NCI-H187 (cell line): ENCODE results near the gene SLC46A3.
A peak's percentile ranks its signal among the peaks of the same experiment; 100 is the strongest.

Source experiments
- DNase-seq, 2 experiments: peaks; one replicate each; lab custom pipeline; 2025; lab: John Stamatoyannopoulos, UW

Gene SLC46A3

DNA sequence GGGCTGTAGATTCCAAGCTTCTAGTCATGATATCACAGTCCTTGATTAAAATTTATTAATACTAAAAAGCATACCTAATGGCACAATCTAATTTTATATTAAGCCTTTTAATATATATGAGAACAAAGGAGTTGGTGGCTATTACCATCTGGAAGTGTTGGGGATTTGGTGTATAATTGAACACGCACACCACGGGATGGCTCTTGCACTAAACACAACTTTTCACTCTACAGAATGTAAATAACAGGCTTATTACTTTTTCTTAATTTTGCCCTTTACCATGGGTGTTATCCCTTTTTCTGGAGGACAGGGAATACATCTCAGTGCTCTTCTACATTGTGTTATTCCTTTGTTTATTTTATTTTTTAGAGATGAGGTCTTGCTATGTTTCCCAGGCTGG lies 38.2 kb downstream of the SLC46A3 start:
- no peak for DNase-seq

DNA sequence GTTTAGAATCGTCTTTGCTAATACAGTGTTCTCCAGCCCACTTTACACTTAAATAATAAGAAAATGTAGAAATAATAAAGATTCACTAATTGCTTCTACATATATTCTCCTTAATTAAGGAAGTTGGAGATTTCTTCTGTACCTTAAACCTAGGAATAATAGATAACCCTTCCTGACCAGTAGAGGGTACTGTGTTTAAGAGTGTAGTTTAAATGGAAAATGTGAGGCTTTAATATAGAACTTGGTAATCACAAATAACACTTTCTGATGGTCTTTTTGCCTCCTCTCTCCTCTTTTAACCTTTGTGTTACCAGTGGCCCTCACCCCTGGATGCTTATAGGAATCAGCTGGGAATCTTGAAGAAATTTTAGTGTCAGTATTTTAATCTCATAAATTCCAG lies 39.1 kb downstream of the SLC46A3 start:
- DNase-seq, result no peak

DNA sequence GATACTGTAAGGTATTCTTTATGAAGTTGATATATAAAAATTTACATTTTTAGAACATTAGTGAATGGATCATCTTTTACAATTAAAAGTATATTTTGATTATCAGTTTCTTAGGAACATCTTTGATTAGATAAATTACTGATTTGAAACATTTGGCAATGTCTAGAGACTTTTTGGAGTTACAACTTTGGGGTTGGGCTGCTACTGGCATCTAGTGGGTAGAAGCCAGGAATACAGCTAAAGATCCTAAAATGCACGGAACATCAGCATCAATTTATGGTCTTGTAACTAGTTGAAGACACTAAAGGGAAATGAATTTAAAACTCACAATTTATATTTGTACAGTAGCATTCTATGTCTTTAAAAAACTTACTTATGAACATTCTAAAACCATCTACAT lies 40.0 kb downstream of the SLC46A3 start:
- no peak for DNase-seq

DNA sequence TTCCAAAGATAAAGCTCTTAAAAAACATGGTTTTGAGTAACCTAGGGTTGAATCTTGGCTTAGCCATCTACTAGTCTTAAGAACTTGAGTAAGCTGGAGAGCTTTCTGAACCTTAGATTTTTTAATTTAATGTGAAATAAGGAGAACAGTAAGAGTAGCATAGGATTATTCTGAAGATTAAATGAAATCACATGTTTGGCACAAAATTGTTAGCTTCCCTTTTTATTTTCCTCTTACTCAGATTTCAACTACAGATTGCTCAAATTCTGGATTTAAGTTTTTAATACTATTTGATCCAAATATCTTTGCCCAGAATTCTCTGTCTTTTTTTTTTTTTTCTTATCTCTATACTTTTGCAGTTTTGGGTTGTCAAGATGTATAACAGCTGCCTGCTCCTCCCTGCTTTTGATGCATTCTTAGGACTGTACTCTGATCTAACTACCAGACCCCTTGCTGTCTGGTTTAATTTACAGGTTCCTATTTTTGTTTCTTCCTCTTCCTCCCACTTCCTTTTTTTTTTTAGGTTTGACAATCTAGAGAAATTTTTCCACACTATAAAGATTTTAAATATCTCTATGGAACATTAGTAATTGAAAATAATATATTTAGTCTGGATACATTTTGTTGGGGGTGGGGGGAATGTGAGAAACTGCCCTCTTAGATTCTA lies 47.5 kb downstream of the SLC46A3 start:
- no peak for DNase-seq

DNA sequence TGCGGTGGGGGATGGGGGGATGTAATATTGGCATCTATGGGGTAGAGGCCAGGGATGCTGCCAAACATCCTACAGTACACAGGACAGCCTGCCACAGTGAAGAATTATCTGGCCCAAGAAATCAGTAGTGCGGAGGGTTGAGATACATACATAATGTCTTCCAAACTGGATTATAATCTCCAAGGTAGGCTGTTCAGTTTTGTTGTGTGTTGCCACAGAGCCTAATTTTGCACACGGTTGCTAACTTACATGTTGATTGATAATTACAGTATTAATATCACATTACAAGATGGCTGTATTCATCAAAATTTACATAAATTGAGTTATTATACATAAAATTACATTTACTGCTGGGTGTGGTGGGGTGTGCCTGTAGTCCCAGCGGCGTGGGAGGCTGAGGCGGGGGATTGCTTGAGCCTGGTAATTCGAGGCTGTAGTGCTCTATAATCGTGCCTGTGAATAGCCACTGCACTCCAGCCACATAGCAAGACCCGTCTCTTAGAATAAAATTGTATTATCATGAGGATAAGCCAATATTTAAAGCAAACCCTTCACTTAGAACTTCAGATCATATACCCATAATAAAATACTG lies 51.8 kb downstream of the SLC46A3 start:
- no peak for DNase-seq

DNA sequence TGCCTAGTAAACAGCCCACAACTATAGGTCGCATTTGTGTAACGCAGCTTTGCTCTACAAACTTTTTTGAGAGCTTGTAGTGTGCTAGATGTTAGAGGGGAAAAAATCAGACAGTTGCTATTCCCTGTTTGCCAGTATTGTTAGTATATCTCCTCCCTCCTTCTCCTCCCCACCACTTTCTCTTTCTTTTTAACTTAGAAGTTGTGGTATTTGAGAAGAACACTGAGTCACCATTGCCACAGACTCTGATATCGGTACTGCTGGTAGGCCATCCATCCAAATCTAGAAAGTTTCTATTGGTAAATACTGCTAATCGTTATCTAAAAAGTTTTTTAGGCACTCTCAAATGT lies 59.2 kb downstream of the SLC46A3 start:
- no peak for DNase-seq

DNA sequence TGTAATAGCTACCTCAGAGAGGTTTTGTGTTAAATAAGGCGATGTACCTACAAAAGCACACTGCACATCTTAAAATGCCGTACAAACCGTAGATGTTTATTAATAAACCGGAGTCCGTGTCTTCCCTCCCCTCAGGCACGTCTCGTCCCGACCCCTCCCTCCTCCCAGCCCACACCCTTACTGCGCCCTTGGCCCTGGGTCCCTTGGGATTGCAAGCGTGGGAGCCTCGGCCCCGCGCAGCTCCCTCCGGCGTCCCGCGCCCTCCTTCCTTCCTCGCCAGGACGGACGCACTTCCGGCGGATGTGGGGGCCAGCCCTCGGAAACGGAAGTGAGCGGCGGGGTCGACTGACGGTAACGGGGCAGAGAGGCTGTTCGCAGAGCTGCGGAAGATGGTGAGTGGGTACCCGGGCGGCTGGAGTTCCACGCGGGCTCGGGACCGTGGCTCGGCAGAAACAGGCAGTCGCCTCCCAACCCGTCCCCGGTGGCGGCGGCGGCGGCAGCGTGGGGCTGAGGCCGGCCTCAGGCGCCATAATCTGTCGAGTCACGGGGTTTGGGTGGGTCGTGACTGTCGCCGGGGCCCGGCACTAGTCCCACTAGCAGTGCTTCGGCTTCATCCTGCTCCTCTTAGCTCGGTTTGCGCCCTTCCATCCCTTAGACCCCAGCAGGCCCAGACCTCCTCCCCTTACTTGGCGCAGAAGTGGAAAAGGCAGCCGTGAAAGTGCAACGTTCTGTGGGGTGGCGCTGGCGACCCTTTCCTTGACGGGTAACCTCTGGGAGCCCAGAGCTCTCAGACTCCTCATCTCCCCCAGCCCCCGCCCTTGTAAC lies 59.8 kb downstream of the SLC46A3 start, which contains the start of gene POMP:
Gene POMP (plus strand): TSS at position 335 of the 825 bp plus-strand sequence. CDS start 55 bp downstream, at position 390.
- peak; percentile 43 to 82 for DNase-seq

DNA sequence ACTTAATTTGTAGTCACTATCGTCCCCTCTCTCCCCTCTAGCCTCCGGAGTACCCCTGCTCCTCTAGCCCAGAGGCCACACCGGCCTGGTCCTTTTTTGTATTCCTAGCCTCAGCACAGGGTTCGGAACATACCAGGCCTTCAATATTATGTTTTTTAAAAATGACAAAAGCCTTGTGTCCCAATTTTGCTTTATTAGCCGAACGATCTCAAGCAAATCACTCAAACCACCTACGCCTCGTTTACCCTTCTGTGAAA lies 60.3 kb downstream of the SLC46A3 start:
- DNase-seq, result peak in 1 of 2 experiments; percentile 43

DNA sequence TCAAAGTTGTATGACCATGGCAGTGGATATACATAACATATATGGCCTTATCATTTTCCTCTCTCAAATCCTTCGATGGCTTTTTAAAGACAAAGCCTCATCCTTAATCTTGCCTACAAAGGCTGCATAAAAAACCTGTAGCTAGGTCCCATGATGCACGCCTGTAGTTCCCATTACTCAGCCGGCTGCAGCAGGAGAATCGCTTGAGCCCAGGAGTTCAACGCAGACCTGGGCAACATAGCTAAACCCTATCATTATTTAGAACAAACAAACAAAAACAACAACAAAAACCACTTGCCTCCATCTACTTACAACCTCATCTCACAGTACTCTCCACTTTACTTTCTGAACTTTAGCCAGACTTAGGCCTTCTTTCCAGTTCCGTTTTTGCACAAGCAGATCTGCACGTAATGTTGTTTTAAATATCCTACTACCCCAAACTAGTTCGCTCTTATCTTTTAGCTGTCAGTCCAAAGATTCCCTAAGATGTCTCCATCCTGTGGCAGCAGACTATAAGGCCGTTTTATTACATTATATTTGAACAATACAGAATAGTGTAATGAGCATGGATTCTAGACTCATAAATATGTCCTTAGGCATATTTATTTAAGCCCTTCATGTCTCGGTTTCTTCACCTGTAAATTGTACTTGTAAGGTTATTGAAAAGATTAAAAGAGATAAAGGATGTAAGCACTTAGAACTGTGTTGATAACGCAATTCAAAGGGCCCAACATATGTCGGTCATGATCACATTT lies 60.8 kb downstream of the SLC46A3 start:
- DNase-seq, result no peak

DNA sequence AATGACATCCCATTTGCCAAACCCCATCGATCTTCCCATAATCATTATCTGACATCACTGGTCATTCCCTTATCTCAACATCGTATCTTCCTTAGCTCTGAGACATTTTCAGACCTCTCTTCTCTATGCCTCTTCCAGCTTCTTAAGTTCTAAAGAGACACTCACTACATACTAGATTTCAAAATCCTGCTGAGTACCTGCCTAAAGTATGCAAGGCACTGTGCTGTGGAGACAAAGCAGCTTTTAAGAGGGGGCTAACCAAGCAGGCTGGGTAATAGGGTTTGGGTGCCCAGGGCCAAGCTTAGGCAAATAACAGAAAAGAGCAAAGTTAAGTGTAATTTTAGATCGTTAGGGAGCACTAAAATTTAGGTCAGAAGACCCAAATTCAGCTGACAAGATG lies 63.2 kb downstream of the SLC46A3 start:
- DNase-seq, result no peak

DNA sequence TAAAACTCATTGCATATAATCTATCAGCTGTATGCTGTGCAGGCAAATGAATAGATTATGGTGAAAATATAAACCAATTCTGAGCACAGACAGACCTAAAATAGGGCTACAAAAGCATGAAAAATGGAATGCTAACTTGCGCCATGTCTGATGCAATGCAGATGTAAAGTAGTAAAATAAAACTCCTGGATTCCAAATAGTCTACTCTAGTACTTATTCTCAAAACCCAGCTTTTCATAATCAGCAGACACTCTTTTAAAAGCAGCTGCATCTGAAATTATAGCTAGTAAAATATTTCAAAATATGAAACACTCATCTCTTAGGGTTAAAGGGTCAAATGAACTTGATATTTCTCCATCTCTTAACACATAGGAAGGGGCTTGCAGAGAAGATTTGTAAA lies 64.5 kb downstream of the SLC46A3 start:
- DNase-seq, result no peak

DNA sequence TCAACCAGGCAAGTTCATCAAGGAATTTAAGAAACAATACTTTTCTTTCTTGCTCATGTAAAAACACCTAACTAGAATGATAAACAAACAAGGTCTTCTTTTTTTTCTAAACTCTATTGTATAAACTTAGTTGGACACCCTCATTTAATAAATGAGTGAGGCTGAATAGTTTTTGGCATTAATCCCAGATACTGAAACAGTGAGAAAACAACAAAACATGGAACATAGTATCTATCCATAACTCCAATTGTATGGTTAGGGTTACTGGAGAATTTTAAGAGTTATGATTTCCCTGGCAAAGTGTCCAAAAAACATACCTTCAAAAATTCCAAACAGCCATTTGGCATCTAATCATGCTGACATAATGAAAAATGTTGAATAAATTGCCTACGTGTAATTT lies 65.7 kb downstream of the SLC46A3 start:
- no peak for DNase-seq

DNA sequence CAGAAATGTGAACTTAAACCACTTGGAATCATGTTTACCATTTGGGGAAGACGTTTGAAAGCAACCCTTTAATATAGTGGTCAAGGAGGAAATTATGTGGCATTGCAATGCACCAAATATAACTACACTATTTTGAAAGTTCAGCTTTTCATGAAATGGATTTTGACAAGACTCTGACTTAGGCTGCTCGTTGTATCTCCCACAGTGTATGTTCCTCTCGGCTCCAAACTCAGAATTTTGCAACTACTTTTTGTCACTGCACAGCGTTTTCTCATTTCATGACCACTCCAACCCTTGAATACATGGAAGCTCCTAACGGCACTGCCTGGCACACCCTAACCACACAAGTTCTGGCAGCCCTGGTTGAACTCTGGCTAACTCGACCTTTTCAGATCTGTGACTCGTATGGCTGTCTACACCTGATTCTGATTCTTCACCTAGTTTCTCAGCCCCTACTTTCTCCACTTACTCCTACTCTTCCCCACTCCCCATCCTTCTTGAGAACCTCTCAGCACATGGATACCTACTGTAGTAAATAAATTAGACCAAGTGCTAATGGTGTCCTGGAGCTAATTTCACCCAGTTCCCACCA lies 66.9 kb downstream of the SLC46A3 start:
- no peak for DNase-seq

DNA sequence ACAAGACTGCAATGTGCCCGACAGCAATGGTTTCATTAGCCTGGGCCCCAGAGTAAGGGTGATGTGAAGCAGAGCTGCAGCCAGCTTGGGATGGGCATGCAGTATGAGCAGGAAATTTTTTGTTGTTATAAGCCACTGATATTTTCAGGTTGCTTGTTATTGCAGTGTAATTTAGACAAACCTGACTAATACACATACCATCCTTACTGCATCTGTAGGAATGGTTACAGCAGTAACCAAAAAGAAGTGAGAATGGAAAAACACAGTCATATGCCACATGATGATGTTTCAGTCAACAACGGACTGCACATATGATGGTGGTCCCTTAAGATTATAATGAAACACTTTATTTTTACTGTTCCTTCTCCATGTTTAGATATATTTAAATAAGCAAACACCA lies 68.5 kb downstream of the SLC46A3 start:
- no peak for DNase-seq
